HepG2 (cell line): Measurements from ENCODE around the gene LRRC74B. TPM values are rescaled to one million over a fixed set of nuclear protein-coding genes. Genes with fewer than 3 reads are reported as not detected.

Experiments
- ARID5B ChIP-seq: IDR thresholded peaks from 2 replicates; pipeline ENCODE4 v1.4.0; 2020; ENCODE audit warnings: mild to moderate bottlenecking, missing genetic modification reagents
- ATF7-NPFF ChIP-seq: sonication (generic); formaldehyde crosslinking; IDR thresholded peaks from 2 replicates; pipeline ENCODE4 v1.8.1; 2023; ENCODE audit warnings: mild to moderate bottlenecking, low read depth, missing genetic modification reagents, moderate library complexity
- CEBPB ChIP-seq: IDR thresholded peaks from 2 replicates; pipeline ENCODE4 v1.6.1; 2011; ENCODE audit warnings: low read depth, low read length, improper control_type of control experiment, borderline replicate concordance
- CEBPG ChIP-seq: IDR thresholded peaks from 2 replicates; pipeline ENCODE4 v1.6.1; 2016
- FOSL2 ChIP-seq: sonication (generic); formaldehyde crosslinking; IDR thresholded peaks from 2 replicates; pipeline ENCODE4 v1.4.0; 2020; ENCODE audit warnings: missing genetic modification reagents
- MIER2 ChIP-seq: IDR thresholded peaks from 2 replicates; pipeline ENCODE4 v1.6.1; 2016; ENCODE audit warnings: missing biosample characterization, missing genetic modification reagents
- PATZ1 ChIP-seq: sonication (generic); formaldehyde crosslinking; IDR thresholded peaks from 2 replicates; pipeline ENCODE4 v1.4.0; 2020; ENCODE audit warnings: missing genetic modification reagents
- SNAPC4 ChIP-seq: sonication (generic); formaldehyde crosslinking; IDR thresholded peaks from 2 replicates; pipeline ENCODE4 v1.4.0; 2020; ENCODE audit warnings: mild to moderate bottlenecking, missing genetic modification reagents
- THRA ChIP-seq: sonication (generic); formaldehyde crosslinking; IDR thresholded peaks from 2 replicates; pipeline ENCODE4 v1.4.0; 2020; ENCODE audit warnings: missing genetic modification reagents, borderline replicate concordance
- ZFP62 ChIP-seq: sonication (generic); formaldehyde crosslinking; IDR thresholded peaks from 2 replicates; pipeline ENCODE4 v1.4.0; 2020; ENCODE audit warnings: missing genetic modification reagents
- ZNF160 ChIP-seq: sonication (generic); formaldehyde crosslinking; IDR thresholded peaks from 2 replicates; pipeline ENCODE4 v1.8.0; 2022; ENCODE audit warnings: mild to moderate bottlenecking, inconsistent platforms, missing genetic modification reagents
- ZNF335 ChIP-seq: sonication (generic); formaldehyde crosslinking; IDR thresholded peaks from 2 replicates; pipeline ENCODE4 v1.4.0; 2020; ENCODE audit warnings: missing genetic modification reagents
- ZNF432 ChIP-seq: sonication (generic); formaldehyde crosslinking; IDR thresholded peaks from 2 replicates; pipeline ENCODE4 v1.5.0; 2020; ENCODE audit warnings: missing genetic modification reagents, mild to moderate bottlenecking, borderline replicate concordance
- ZNF530 ChIP-seq: sonication (generic); formaldehyde crosslinking; IDR thresholded peaks from 2 replicates; pipeline ENCODE4 v1.5.0; 2020; ENCODE audit warnings: low read depth, mild to moderate bottlenecking, missing genetic modification reagents
- ZNF607 ChIP-seq: sonication (generic); formaldehyde crosslinking; IDR thresholded peaks from 2 replicates; pipeline ENCODE4 v1.5.1; 2020; ENCODE audit warnings: missing genetic modification reagents, mild to moderate bottlenecking, borderline replicate concordance
- polyA plus RNA-seq, 8 experiments: library from polyadenylated mRNA; depleted of rRNA in 3 of 8; stranded (reverse) in 7 of 8; unstranded in 1 of 8; fragments of >200 nt; fragmentation: Illumina TruSeq in 4 of 8; extraction: Trizol in 4 of 8; gene quantifications; 2 replicates each; pipeline versions ENCODE4 v1.2.1 to v1.2.3, GENCODE V29; 2011 to 2016; ENCODE audit warnings: low read depth in 4 of 8, missing spikeins in 1 of 8, mixed read lengths in 1 of 8; ENCODE audit not compliant: insufficient read depth in 1 of 8
- total RNA-seq, 5 experiments: library from RNA; depleted of rRNA; stranded (reverse); fragments of >200 nt; fragmentation: Illumina TruSeq; extraction: Trizol; gene quantifications; 2 replicates each; pipeline ENCODE4 v1.2.3, GENCODE V29; 2016; ENCODE audit warnings: low read depth in 1 of 5

LRRC74B gene
- total and polyA plus RNA-seq, 2 of the 13 experiments (the other 11 are each of a cell fraction or from before 2014, with no cell fraction given): not detected

- TF ChIP-seq ARID5B (CRISPR knock-in tag) (peak; percentile 63), ATF7-NPFF (CRISPR knock-in tag) (peak; percentile 57; the same call in 1 of the 2 replicates), ZFP62 (CRISPR knock-in tag) (no peak), CEBPB (no peak), MIER2 (CRISPR knock-in tag) (peak; percentile 5; the same call in 1 of the 2 replicates), PATZ1 (CRISPR knock-in tag) (peak; percentile 79), ZNF335 (CRISPR knock-in tag) (peak; percentile 75; the same call in 1 of the 2 replicates), ZNF530 (CRISPR knock-in tag) (peak; percentile 86; the same call in 1 of the 2 replicates), SNAPC4 (CRISPR knock-in tag) (peak; percentile 93), FOSL2 (CRISPR knock-in tag) (peak; percentile 46; the same call in 1 of the 2 replicates), ZNF160 (CRISPR knock-in tag) (0 out of 2 replicates have a peak, but pooled peaks have one; percentile 23), ZNF432 (CRISPR knock-in tag) (no peak), CEBPG (CRISPR knock-in tag) (0 out of 2 replicates have a peak, but pooled peaks have one; percentile 2), THRA (CRISPR knock-in tag) (no peak; the same call in none of the 2 replicates), ZNF607 (CRISPR knock-in tag) (peak; percentile 85; the same call in 1 of the 2 replicates)
Observed at GRCh38 chr22:21001601-21002325, 44.0 kb upstream of the LRRC74B start, which contains the start of gene THAP7 (continued).
